Astrocyte (in vitro differentiated cells and primary cell): ENCODE data around the gene DIP2C.

Experiments
- EZH2 ChIP-seq: IDR thresholded peaks from 2 replicates; pipeline ENCODE4 v1.6.1; 2012; ENCODE audit warnings: mild to moderate bottlenecking, low read length, inconsistent platforms; ENCODE audit not compliant: insufficient read depth
- TF ChIP-seq, protein P1 (sequence below): IDR thresholded peaks from 2 replicates; pipeline ENCODE4 v1.5.1; 2011; ENCODE audit warnings: low read depth, mild to moderate bottlenecking, inconsistent platforms, low read length, moderate library complexity; ENCODE audit not compliant: insufficient read depth

- TF ChIP-seq, protein P1, sequence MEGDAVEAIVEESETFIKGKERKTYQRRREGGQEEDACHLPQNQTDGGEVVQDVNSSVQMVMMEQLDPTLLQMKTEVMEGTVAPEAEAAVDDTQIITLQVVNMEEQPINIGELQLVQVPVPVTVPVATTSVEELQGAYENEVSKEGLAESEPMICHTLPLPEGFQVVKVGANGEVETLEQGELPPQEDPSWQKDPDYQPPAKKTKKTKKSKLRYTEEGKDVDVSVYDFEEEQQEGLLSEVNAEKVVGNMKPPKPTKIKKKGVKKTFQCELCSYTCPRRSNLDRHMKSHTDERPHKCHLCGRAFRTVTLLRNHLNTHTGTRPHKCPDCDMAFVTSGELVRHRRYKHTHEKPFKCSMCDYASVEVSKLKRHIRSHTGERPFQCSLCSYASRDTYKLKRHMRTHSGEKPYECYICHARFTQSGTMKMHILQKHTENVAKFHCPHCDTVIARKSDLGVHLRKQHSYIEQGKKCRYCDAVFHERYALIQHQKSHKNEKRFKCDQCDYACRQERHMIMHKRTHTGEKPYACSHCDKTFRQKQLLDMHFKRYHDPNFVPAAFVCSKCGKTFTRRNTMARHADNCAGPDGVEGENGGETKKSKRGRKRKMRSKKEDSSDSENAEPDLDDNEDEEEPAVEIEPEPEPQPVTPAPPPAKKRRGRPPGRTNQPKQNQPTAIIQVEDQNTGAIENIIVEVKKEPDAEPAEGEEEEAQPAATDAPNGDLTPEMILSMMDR: no peak
- TF ChIP-seq EZH2: no peak
Measured at GRCh38 chr10:324593-324992, 364.9 kb downstream of the DIP2C start.
